Measurements from ENCODE around the gene MT1A.
"Not testable (repeated sequence)": the region's sequence is repeated elsewhere in the genome, so short reads cannot be mapped to it uniquely, and the experiment has no call there.

Gene MT1A

GRCh38 chr16:56651586-56651985, 13.1 kb downstream of the MT1A start, which contains the start of gene MT1B:
Gene MT1B (plus strand): TSS chr16:56651886. CDS start chr16:56651954, 68 bp downstream.
- H3K27ac ChIP-seq = no peak within 1 kb of the TSS
- no peak for TF ChIP-seq CTCF (conservative IDR thresholded peaks at IDR 0.05)
- TF ChIP-seq ZFX (IDR thresholded peaks at IDR 0.05) = no peak

GRCh38 chr16:56652600-56652999, 14.1 kb downstream of the MT1A start:
- TF ChIP-seq CTCF (conservative IDR thresholded peaks at IDR 0.05) (no peak), ZFX (IDR thresholded peaks at IDR 0.05) (no peak)

GRCh38 chr16:56653218-56653617, 14.8 kb downstream of the MT1A start:
- H3K27ac ChIP-seq = no peak overlapping the region
- TF ChIP-seq ZFX (IDR thresholded peaks at IDR 0.05) (no peak), CTCF (conservative IDR thresholded peaks at IDR 0.05) (no peak)

More at GRCh38 chr16:56652600-56652999, 14.1 kb downstream of the MT1A start:
- no peak overlapping the region for H3K27ac ChIP-seq

GRCh38 chr16:56657555-56658326, 19.3 kb downstream of the MT1A start, which contains the start of gene MT1F:
Gene MT1F (plus strand): TSS chr16:56657959. CDS start chr16:56658059, 100 bp downstream.
- peak within 1 kb of the TSS; percentile 46 for H3K27ac ChIP-seq
- no peak for TF ChIP-seq ZFX (IDR thresholded peaks at IDR 0.05)
- TF ChIP-seq CTCF (conservative IDR thresholded peaks at IDR 0.05) = no peak

GRCh38 chr16:56658327-56658875, 19.9 kb downstream of the MT1A start:
- TF ChIP-seq ZFX (IDR thresholded peaks at IDR 0.05) = no peak
- peak overlapping the region; percentile 46 for H3K27ac ChIP-seq

- TF ChIP-seq CTCF (conservative IDR thresholded peaks at IDR 0.05) = no peak
- TF ChIP-seq ZFX (IDR thresholded peaks at IDR 0.05) = no peak
- no peak overlapping the region for H3K27ac ChIP-seq
Observed at GRCh38 chr16:56662357-56663354, 24.2 kb downstream of the MT1A start.

- no peak overlapping the region for H3K27ac ChIP-seq
- TF ChIP-seq ZFX (IDR thresholded peaks at IDR 0.05) = no peak
- TF ChIP-seq CTCF (conservative IDR thresholded peaks at IDR 0.05) = no peak
Observed at GRCh38 chr16:56664506-56664905, 26.0 kb downstream of the MT1A start.

- not testable (repeated sequence) for H3K27ac ChIP-seq
Observed at GRCh38 chr16:56665286-56666261, 27.1 kb downstream of the MT1A start.
